ENCODE measurements around the gene MRC2.

Gene MRC2

DNA sequence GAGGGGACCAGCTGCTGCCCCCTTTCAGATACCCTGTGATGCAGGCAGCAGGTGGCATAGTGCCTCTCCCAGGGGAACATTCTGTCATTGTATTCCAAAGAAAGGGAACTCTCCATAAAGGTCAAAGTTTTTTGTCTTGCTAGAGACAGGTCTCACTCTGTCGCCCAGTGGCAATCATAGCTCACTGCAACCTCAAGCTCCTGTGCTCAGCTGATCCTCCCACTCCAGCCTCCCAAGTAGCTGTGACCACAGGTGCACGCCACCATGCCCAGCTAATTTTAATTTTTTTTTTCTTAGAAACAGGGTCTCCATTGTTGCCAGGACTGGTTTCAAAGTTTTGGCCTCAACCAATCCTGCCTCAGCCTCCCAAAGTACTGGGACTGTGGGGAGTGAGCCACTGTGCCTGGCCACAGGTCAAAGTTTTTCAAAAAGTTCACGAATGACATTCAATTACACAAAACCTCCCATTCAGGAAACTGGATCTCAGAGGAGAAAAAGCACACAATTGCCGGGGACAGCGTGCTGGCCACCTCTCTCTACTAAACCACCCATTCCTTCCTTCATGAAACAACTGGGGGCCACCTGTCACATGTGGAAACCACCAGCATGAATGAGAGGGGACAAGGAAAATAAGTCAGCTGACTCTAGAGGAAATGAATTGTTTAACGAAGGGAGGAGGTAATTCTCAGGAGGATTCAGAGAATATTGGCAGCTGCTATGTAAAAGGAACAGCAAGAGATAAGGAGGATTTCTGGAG, 100.6 kb downstream of the MRC2 start:
- no peak for DNase-seq

DNA sequence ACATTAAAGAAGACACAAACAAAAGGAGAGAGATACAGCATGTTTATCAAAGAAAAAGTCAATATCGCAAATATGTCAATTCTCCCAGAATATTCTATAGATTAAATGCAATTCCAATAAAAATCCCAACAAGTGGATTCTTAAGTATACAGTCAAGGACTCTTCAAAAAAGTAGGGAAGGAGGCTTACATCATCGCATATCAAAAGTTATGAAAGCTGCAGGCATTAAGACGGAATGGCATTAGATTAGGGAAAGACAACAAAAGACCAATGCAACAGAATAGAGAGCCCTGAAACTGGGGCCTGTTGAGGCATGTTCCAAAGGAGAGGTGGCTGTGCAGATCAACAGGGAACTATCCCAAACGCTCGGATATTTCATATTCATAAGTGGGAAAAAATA, 104.7 kb downstream of the MRC2 start:
- no peak for DNase-seq

DNA sequence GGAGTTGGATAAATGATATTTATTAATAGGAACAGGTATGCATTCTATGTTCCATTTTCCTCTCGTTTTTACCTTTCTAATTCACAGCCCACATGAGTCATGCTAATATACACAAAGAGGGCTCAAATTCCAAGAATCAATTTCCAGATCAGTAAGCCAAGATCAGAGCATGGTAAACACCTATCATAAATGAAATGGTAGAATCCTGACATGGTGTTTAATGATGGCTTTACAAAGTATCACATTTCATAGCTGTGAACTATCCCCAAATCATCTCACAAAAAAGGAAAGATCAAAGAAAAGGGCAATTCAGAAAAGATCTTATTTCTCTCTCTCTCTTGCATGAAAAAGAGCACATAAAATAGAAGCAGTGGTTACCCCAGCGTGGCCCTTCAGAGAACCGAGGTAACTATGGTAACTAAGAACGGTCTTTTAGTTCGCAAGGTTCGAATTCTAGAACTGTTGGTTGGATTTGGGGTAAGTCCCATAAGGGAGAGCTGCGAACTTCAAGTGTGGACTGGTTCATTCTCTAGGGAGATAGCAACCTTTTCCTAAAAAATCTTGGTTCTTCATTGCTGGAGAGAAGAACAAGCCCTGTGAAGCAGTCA, 107.7 kb downstream of the MRC2 start:
- no peak for DNase-seq

DNA sequence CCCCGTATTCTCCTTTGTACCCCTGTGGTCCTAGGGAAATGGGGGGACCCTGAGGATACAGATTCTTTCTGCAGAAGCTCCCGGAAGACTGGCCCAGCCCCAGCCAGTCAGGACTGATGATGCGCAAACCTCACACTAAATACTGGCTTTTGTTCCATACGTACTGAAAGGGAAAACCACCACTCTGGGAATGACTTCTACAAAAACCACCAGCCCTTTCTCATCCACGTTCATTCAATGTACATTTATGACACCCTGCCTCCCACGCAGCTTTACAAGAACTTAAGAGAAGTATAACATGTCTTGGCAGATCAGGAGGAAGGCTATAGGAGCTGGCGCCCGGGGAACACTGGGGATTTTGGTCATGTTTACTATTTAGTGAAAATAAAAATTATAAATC, 110.0 kb downstream of the MRC2 start:
- DNase-seq: no peak

DNA sequence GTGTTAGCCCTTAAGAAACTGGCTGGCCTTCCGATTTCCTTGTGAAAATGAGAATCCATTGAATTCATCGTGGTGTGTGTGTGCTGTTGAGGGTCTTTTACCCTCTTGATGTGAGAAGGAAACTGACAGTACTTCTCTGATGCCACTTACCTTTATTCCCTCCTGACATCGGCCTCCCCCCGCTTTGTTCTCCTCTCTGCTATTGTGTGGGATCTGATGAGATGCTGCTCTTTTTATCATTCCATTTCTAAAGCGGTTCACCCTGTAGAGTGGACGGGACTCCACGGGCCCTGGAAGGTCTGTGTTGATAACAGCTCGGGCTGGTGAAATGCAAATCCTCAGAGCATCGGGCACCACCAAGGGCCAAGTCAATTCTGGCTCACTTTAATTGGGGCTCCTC, 110.8 kb downstream of the MRC2 start:
- DNase-seq: no peak

DNA sequence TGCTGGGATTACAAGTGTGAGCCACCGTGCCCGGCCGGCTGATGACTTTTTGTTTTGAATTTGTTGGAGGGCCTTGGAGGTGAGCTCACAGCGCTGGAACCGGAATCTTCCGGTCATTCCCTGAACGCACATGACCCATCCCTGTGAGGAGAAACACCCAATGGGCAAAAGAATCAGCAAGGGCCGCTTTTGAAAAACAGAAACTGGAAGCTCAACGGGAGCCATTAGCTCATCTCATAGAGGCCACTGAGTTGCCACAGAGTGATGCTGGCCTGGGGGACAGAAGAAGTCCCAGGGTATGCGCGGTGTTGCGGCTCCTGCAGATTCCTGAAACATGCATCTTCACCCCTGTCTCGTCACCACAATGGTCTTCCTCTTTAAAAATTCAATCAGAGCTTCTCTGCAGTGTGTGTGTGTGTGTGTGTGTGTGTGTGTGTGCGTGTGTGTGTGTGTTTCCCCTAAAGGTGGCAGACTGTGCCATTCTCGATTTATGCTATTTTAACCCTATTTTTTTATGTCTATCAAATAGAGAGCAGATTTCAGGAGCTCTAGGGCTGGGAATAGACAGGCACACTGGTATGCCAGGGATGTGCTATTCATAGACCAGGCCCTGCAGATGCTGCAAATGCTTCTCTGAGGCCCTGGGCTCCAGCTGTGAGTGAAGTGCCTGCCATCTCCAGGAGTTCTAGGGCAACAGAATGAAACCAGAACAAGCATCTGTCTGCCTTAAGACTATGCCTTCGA, 112.3 kb downstream of the MRC2 start:
- DNase-seq: no peak

DNA sequence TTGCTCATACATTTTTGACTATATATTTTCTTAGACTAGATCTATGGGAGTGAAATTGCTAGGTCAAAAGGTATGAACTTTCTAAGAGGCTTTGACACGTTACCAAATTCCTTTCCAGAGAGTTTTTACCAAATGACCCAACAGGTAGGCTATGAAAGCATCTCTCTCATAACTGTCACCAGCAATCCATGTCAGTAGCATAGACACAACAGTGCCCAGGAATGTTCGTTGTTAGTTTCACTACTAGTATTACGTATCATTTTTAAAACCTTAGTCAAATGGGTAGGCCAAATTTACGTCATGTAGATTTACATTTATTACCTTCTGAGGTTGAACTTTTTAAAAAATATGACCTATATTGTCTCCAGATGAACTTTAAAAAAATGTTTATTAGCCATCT, 113.8 kb downstream of the MRC2 start:
- no peak for DNase-seq
